Left renal pelvis (tissue), 4 donors: Measurements from ENCODE around the gene LETM1. TPM values are rescaled to one million over a fixed set of nuclear protein-coding genes. Genes with fewer than 3 reads are reported as not detected.

ENCODE experiments used
- DNase-seq, 4 donors: peaks; one replicate each; pipeline ENCODE4 v3.0.0-alpha.2; 2013; ENCODE audit warnings: low read depth in 4 of 4, low spot score in 3 of 4
- polyA plus RNA-seq, 4 donors: library from polyadenylated mRNA; unstranded; fragments of 120-200 nt; gene quantifications; one replicate each; pipeline ENCODE4 v1.2.1, GENCODE V29; 2013; ENCODE audit not compliant: insufficient read length in 4 of 4

Gene LETM1
- polyA plus RNA-seq, result 10 to 100 TPM; 14.8 to 30.4 (median 21.2) TPM

DNA sequence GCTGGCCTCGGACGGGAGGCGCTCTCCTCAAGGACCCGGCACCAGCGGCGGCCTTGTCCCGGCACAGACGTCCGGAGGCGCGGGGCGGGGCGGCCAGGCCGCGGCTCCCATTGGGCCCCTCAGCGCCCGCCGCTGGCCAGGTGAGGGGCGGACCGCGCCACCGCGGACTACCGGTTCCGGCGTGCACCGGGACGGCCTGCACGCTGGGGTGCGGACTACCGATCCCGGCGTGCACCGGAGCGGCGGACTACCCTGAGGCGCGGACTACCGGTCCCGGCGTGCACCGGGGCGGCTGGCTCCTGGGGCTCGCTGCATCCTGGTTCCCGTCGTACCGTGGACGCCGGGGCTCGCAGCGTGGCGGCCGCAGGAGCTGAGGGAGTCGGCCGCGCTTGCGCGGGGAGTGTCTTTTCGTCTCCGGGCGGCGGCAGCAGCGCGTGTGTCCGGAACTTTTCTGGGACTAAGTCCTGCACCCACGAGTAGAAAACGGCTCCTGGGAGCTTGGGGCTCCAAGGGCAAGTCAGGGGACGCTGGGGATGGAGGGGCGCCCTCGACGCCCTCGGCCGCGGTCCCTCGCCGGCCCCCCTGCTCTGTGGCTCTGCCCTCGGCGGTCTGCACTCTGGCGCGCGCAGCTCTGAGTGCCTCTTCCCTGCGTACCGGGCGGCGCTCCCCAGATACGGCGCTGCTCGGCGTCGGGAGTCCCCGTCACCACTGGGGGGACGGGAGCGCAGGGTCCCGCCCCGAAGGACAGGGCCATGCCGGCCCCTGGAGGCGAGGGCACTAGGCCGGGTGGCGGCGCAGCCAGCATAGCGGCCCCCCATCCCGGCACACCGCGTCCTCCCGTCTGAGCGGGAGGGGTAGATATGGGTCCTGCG is at the start of gene LETM1:
TSS of gene LETM1 (minus strand) at position 86 of the 872 bp plus-strand sequence. CDS start 206 bp downstream, outside the sequence.
- DNase-seq, result peak; percentile 76 to 87 (median 81)

GRCh38 chr4:1904042-1904441 is 48.1 kb upstream of the LETM1 start:
- DNase-seq, result no peak

GRCh38 chr4:1903035-1903434 is 47.1 kb upstream of the LETM1 start:
- DNase-seq, result no peak

GRCh38 chr4:1902243-1902642 is 46.3 kb upstream of the LETM1 start:
- no peak for DNase-seq

DNA sequence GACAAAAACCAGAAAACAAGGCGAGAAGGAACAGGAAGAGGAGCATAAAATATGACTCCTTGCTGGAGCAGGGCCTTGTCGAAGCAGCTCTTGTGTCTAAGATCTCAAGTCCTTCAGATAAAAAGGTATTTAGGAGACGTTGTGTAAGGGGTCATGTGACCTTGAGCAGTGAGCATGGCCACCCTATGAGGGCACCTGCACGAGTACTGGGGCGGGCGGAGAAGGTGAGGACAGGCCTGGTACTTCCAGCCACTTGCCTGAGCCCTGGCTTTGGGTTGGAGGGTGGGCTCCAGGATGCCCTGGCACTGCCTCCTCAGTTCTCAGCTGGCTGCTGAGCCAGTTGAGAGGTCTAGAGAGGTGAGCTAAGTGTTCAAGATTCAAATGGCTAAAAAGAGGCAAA is 45.2 kb upstream of the LETM1 start:
- DNase-seq, result no peak

- no peak for DNase-seq
Measured at GRCh38 chr4:1900624-1901023, 44.7 kb upstream of the LETM1 start.

- DNase-seq, result no peak
Measured at GRCh38 chr4:1900087-1900433, 44.1 kb upstream of the LETM1 start.

GRCh38 chr4:1899149-1900086 is 43.5 kb upstream of the LETM1 start:
- peak; percentile 18 to 56 (median 42) for DNase-seq

GRCh38 chr4:1898681-1899080 is 42.7 kb upstream of the LETM1 start:
- no peak for DNase-seq

- no peak for DNase-seq
Measured at GRCh38 chr4:1898007-1898406, 42.1 kb upstream of the LETM1 start.

DNA sequence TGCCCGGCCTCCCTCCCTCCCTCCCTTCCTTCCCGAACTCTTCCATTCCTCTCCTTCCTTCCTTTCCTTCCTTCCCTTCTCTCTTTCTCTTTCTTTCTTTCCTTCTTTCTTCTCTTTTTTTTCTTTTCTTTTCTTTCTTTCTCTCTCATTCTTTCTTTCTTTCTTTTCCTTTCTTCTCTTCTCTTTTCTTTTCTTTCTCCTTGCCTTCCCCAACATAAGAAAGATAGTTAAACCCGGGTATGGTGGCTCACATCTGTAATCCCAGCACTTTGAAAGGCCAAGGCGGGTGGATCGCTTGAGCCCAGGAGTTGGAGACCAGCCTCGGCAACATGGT is 40.7 kb upstream of the LETM1 start:
- DNase-seq, result no peak

- DNase-seq, result no peak
Measured at GRCh38 chr4:1895971-1896657, 40.2 kb upstream of the LETM1 start.

GRCh38 chr4:1890979-1891570 is 35.1 kb upstream of the LETM1 start:
- DNase-seq, result no peak

DNA sequence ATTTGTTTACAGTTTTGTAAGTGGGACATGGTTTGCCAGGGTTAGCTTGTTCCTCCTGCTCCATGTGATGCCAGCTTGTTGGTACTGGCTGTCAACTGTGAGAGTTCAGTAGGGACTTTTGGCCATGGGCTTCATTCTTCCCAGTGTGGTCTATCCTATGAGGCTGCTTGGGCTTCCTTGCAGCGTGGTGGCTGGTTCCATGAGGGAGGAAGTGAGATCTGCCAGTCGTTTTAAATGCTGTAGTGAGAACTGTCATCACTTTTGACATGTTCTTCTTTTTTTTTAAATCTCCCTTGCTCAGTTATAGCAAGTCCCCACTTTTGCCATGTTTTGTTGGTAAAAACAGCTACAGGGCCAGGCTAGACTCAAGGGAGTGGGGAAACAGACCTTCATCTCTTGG is 31.1 kb upstream of the LETM1 start:
- DNase-seq, result no peak

DNA sequence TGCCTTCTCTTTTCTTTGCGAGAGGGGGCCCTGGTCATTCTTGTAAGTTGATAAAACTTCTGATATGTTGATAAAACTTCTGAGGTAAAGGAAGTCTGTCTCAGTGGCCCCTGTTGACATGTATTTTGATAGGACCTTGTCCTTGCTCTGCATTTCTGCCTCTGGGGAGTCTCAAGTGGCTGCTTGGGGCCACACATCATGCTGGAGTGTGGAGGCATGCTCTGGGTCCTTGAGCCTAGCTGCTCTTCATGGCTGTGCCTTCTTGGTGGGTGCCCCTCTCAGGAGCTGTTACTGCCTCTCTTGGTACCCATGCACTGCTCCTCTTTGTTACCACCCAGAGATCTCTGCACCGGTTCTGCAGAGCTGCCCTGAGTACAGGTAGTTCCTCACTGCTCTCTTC is 29.5 kb upstream of the LETM1 start:
- DNase-seq, result no peak

GRCh38 chr4:1883583-1883982 is 27.6 kb upstream of the LETM1 start:
- no peak for DNase-seq

DNA sequence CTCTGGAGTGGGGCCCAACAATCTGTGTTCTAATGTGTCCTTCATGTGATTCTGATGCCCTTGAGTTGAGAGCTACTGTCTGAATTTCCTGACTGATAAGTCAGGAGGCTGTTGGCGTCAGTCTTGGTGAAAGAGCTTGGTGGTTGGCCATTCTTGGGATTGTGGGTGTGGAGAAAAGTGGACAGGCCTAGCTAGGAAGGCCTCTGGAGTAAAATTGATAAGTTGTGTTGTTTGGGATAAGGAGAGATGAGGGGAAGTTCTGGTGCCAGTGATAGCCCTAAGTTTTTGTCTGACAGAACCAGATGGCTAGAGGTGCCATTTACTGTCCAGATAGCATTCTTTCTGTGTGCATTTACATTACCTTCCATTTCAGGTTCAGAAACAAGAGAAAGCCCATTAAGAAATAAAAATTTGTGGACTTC is 26.9 kb upstream of the LETM1 start:
- no peak for DNase-seq

GRCh38 chr4:1880332-1880731 is 24.4 kb upstream of the LETM1 start:
- DNase-seq, result no peak

GRCh38 chr4:1879485-1879884 is 23.5 kb upstream of the LETM1 start:
- no peak for DNase-seq

DNA sequence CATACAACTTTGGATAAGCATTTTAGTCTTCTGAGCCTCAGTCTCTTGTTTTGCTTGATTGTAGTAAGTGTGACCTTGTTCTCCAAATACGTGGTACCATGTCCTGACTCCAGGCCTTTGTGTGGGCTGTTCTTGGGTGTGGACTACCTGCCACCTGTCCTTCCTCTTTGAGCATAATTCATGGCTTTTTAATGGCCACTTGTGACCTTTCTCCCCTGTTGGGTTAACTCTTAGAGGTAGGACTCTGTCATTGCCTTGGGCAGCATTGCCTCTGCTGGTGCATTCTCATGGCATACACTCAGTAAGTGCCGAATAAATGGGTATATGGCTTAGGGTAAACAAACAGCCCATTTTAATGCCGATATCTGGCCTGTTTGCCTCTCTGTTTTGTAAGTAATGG is 18.2 kb upstream of the LETM1 start:
- DNase-seq, result no peak

GRCh38 chr4:1873776-1874175 is 17.8 kb upstream of the LETM1 start:
- DNase-seq, result no peak
